IMR-90 (cell line): Measurements from ENCODE around the gene PAXIP1. TPM values are rescaled to one million over a fixed set of nuclear protein-coding genes. Genes with fewer than 3 reads are reported as not detected.

Experiments
- ATAC-seq: fragments of 200-7000 bp; cut with Tn5 transposase; 2 replicates; pipeline ENCODE4 v1.9.1; 2020; ENCODE audit warnings: low read depth, mild to moderate bottlenecking, moderate library complexity
- BruUV-seq: library from RNA; stranded (reverse); fragments of 400-500 nt; replicated peaks from 2 replicates; lab custom pipeline; 2021; lab: Mats Ljungman, UMichigan
- CTCF ChIA-PET: fragments of 300-600 bp; formaldehyde crosslinking; extraction: SDS; loops from one replicate; lab custom pipeline; 2021; ENCODE audit warnings: antibody characterized with exemption; lab: Yijun Ruan, JAX
- POLR2A ChIA-PET: fragments of 300-600 bp; sonication (Branson Sonifier 250); formaldehyde crosslinking; loops from one replicate; lab custom pipeline; 2022; ENCODE audit warnings: antibody characterized with exemption; ENCODE audit not compliant: unreplicated experiment; lab: Charles Lee
- DNase-seq: peaks from one replicate; pipeline ENCODE4 v3.0.0; 2013
- H2AFZ ChIP-seq: replicated peaks from 2 replicates; pipeline ENCODE3; 2013; ENCODE audit warnings: low read length, mild to moderate bottlenecking; ENCODE audit not compliant: poor library complexity
- H2AK5ac ChIP-seq: 2 replicates; pipeline ENCODE4 v1.6.1; 2013; ENCODE audit warnings: low read depth, low read length, inconsistent platforms
- H2AK9ac ChIP-seq: replicated peaks from 2 replicates; pipeline ENCODE3; 2013; ENCODE audit warnings: mild to moderate bottlenecking, low read depth, low read length, moderate library complexity; ENCODE audit not compliant: poor library complexity
- H2BK120ac ChIP-seq: 2 replicates; pipeline ENCODE4 v1.6.1; 2013; ENCODE audit warnings: low read depth, low read length, inconsistent platforms
- H2BK15ac ChIP-seq: 3 replicates; pipeline ENCODE4 v1.6.1; 2013; ENCODE audit warnings: low read depth, low read length, inconsistent platforms
- H2BK20ac ChIP-seq: 2 replicates; pipeline ENCODE4 v1.6.1; 2013; ENCODE audit warnings: low read depth, mild to moderate bottlenecking, inconsistent platforms, low read length, moderate library complexity
- H2BK5ac ChIP-seq: 2 replicates; pipeline ENCODE4 v1.6.1; 2013; ENCODE audit warnings: mild to moderate bottlenecking, low read depth, low read length, inconsistent platforms; ENCODE audit not compliant: poor library complexity, severe bottlenecking
- H3K14ac ChIP-seq: replicated peaks from 2 replicates; pipeline ENCODE4 v1.6.1; 2013; ENCODE audit warnings: low read depth, low read length, inconsistent platforms
- H3K18ac ChIP-seq: 2 replicates; pipeline ENCODE4 v1.6.1; 2013; ENCODE audit warnings: low read depth, low read length, control low read depth
- H3K23ac ChIP-seq: 2 replicates; pipeline ENCODE4 v1.6.1; 2013; ENCODE audit warnings: low read depth, low read length, inconsistent platforms
- H3K27ac ChIP-seq: 2 replicates; pipeline ENCODE4 v1.5.1; 2013; ENCODE audit warnings: mild to moderate bottlenecking, control low read depth, low read length; ENCODE audit not compliant: insufficient read depth
- H3K27me3 ChIP-seq: 2 replicates; pipeline ENCODE4 v1.6.1; 2013; ENCODE audit warnings: low read length; ENCODE audit not compliant: control insufficient read depth, insufficient read depth
- H3K36me3 ChIP-seq: 2 replicates; pipeline ENCODE4 v1.6.1; 2013; ENCODE audit warnings: low read length, mixed read lengths; ENCODE audit not compliant: control insufficient read depth, insufficient read depth
- H3K4ac ChIP-seq: 2 replicates; pipeline ENCODE4 v1.6.1; 2013; ENCODE audit warnings: low read depth, low read length, inconsistent platforms
- H3K4me1 ChIP-seq: 2 replicates; pipeline ENCODE4 v1.6.1; 2013; ENCODE audit warnings: low read length, mixed read lengths; ENCODE audit not compliant: control insufficient read depth, insufficient read depth
- H3K4me2 ChIP-seq: 2 replicates; pipeline ENCODE4 v1.6.1; 2013; ENCODE audit warnings: low read depth, mild to moderate bottlenecking, control low read depth, low read length, moderate library complexity
- H3K4me3 ChIP-seq: 2 replicates; pipeline ENCODE4 v1.5.1; 2013; ENCODE audit warnings: low read depth, mild to moderate bottlenecking, control low read depth, low read length, moderate library complexity; ENCODE audit not compliant: insufficient read depth
- H3K56ac ChIP-seq: 2 replicates; pipeline ENCODE4 v1.6.1; 2013; ENCODE audit warnings: low read length, inconsistent platforms; ENCODE audit not compliant: insufficient read depth; ENCODE audit errors: extremely low read depth
- H3K79me1 ChIP-seq, 2 experiments: 2 replicates each; pipeline ENCODE4 v1.6.1; 2013; ENCODE audit warnings: low read length in 2 of 2, inconsistent platforms in 1 of 2, low read depth in 1 of 2
- H3K9ac ChIP-seq: 2 replicates; pipeline ENCODE4 v1.6.1; 2013; ENCODE audit warnings: low read depth, low read length, control low read depth
- H3K9me1 ChIP-seq: 2 replicates; pipeline ENCODE4 v1.6.1; 2013; ENCODE audit warnings: low read length, inconsistent platforms; ENCODE audit not compliant: insufficient read depth
- H3K9me3 ChIP-seq: 2 replicates; pipeline ENCODE4 v1.6.1; 2013; ENCODE audit warnings: low read length; ENCODE audit not compliant: control insufficient read depth, insufficient read depth
- H4K20me1 ChIP-seq: 2 replicates; pipeline ENCODE4 v1.6.1; 2013; ENCODE audit warnings: low read length, inconsistent platforms; ENCODE audit not compliant: insufficient read depth
- H4K5ac ChIP-seq: 2 replicates; pipeline ENCODE4 v1.6.1; 2013; ENCODE audit warnings: mild to moderate bottlenecking, low read depth, low read length, control low read depth
- H4K8ac ChIP-seq, 2 experiments: 2 replicates each; pipeline ENCODE4 v1.6.1; 2013; ENCODE audit warnings: low read depth in 2 of 2, low read length in 2 of 2, control low read depth in 1 of 2, inconsistent platforms in 1 of 2
- H4K91ac ChIP-seq: 2 replicates; pipeline ENCODE4 v1.6.1; 2013; ENCODE audit warnings: low read depth, low read length, inconsistent platforms; ENCODE audit not compliant: insufficient read depth
- BHLHE40 ChIP-seq: fragments of 150-350 bp; IDR thresholded peaks from 2 replicates; pipeline ENCODE4 v1.6.1; 2016; ENCODE audit warnings: mild to moderate bottlenecking, low read depth, low read length
- CEBPB ChIP-seq: IDR thresholded peaks from 2 replicates; pipeline ENCODE4 v1.6.1; 2012; ENCODE audit warnings: low read depth, low read length, improper control_type of control experiment
- CHD1 ChIP-seq: IDR thresholded peaks from 2 replicates; pipeline ENCODE4 v1.6.1; 2012; ENCODE audit warnings: low read depth, low read length, improper control_type of control experiment
- CTCF ChIP-seq: conservative IDR thresholded peaks from 2 replicates; pipeline ENCODE4 v1.5.1; 2012; ENCODE audit warnings: mild to moderate bottlenecking, low read depth, low read length, improper control_type of control experiment
- ELK1 ChIP-seq: fragments of 150-350 bp; IDR thresholded peaks from 2 replicates; pipeline ENCODE4 v1.6.1; 2016; ENCODE audit warnings: low read depth, mild to moderate bottlenecking, low read length, moderate library complexity, borderline replicate concordance
- MAFK ChIP-seq: IDR thresholded peaks from 2 replicates; pipeline ENCODE4 v1.6.1; 2012; ENCODE audit warnings: low read depth, low read length, improper control_type of control experiment
- MAZ ChIP-seq: IDR thresholded peaks from 2 replicates; pipeline ENCODE4 v1.6.1; 2012; ENCODE audit warnings: low read depth, mild to moderate bottlenecking, low read length, improper control_type of control experiment, moderate library complexity, borderline replicate concordance
- MXI1 ChIP-seq: IDR thresholded peaks from 2 replicates; pipeline ENCODE4 v1.6.1; 2012; ENCODE audit warnings: low read depth, mild to moderate bottlenecking, low read length, moderate library complexity, borderline replicate concordance
- NFE2L2 ChIP-seq: fragments of 150-350 bp; IDR thresholded peaks from 2 replicates; pipeline ENCODE4 v1.6.1; 2016; ENCODE audit warnings: low read depth, mild to moderate bottlenecking, low read length
- POLR2A ChIP-seq: IDR thresholded peaks from 2 replicates; pipeline ENCODE4 v1.6.1; 2012; ENCODE audit warnings: mild to moderate bottlenecking, low read depth, low read length
- RAD21 ChIP-seq: IDR thresholded peaks from 2 replicates; pipeline ENCODE4 v1.6.1; 2012; ENCODE audit warnings: low read length, improper control_type of control experiment
- RCOR1 ChIP-seq: IDR thresholded peaks from 2 replicates; pipeline ENCODE4 v1.6.1; 2012; ENCODE audit warnings: mild to moderate bottlenecking, low read length, improper control_type of control experiment; ENCODE audit not compliant: insufficient replicate concordance
- RFX5 ChIP-seq: IDR thresholded peaks from 2 replicates; pipeline ENCODE4 v1.8.0; 2012; ENCODE audit warnings: low read depth, mild to moderate bottlenecking, low read length, moderate library complexity
- SMC3 ChIP-seq: fragments of 150-350 bp; IDR thresholded peaks from 2 replicates; pipeline ENCODE4 v1.6.1; 2016; ENCODE audit warnings: low read depth, mild to moderate bottlenecking, antibody characterized with exemption, low read length, moderate library complexity
- USF2 ChIP-seq: fragments of 150-350 bp; IDR thresholded peaks from 2 replicates; pipeline ENCODE4 v1.6.1; 2017; ENCODE audit warnings: mild to moderate bottlenecking, antibody characterized with exemption, low read length, low read depth
- WGBS, 2 experiments: methylation state at CpG; one replicate each; pipeline versions ENCODE4 v1.1.5 to v1.1.7; 2013; ENCODE audit warnings: missing lambda C conversion rate in 2 of 2; ENCODE audit not compliant: insufficient read length in 1 of 2; ENCODE audit errors: extremely low coverage in 2 of 2; 5-methylcytosine and 5-hydroxymethylcytosine counted together
- dilution Hi-C: fragments of 300-500 bp; cut with HindIII; formaldehyde crosslinking; loops from one replicate; pipeline ENCODE4 v1.14.3; 2018; ENCODE audit warnings: low sequenced_read_pairs; ENCODE audit not compliant: unreplicated experiment
- in situ Hi-C: fragments of 300-500 bp; cut with MboI; formaldehyde crosslinking; loops from 3 replicates; pipeline ENCODE4 v1.14.3; 2019; ENCODE audit warnings: low sequenced_read_pairs, inconsistent platforms, mixed read lengths
- intact Hi-C: fragments of 100-400 bp; cut with micrococcal nuclease; formaldehyde crosslinking; loops from 2 replicates; pipeline ENCODE4 v1.10.0; 2022
- polyA plus RNA-seq, 3 experiments: library from polyadenylated mRNA; depleted of rRNA; stranded (reverse); fragments of >200 nt; gene quantifications; 2 replicates each; pipeline ENCODE4 v1.2.3, GENCODE V29; 2012; ENCODE audit warnings: low replicate concordance in 1 of 3
- total RNA-seq: library from RNA; depleted of rRNA; stranded (reverse); fragments of >200 nt; gene quantifications from 2 replicates; pipeline ENCODE4 v1.2.3, GENCODE V29; 2012

The PAXIP1 gene
- total and polyA plus RNA-seq, 2 of the 4 experiments (the other 2 are of a cell fraction): 7.3 to 8.7 TPM

DNA sequence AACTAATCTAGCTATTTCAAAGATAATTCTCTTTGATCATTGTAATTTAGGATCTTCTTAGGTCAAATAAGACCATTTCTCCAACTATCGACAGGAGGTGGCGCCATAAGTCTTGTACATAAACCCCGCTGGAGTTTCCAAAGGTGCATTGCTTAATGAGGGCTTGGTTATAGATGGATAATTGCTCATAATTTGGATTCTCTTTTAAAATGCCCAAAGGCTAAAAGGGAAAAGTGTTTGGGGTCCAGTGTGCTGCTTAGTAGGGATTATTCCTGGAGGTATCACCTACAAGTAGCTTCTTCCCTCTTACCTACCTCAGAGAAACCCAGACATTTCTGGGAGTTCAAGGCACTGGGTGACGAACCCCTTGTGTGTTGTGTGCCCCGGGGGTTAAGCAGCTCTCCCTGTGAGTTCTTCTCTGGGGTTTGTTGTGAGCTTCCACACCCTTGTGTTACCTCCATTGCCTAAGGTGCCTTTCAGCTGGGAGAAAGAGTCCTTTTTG lies 75.2 kb downstream of the PAXIP1 start:
- H4K5ac ChIP-seq: peak overlapping the region; percentile 61
- no peak overlapping the region for H2AK5ac ChIP-seq
- no peak overlapping the region for H2BK20ac ChIP-seq
- dilution Hi-C loops (no loop called here), in situ Hi-C loops (loop anchor here (10.0 kb wide), 1 partner anchor 417 kb away; no protein-coding TSS in a partner anchor), intact Hi-C loops (loop anchor here (1.0 to 5.0 kb wide), 7 partner anchors 26 to 840 kb away; partner anchors contain the start of genes HTR5A and INSIG1)
- peak overlapping the region; percentile 84 for H2AFZ ChIP-seq
- H3K9me1 ChIP-seq: no peaks in the 10 kb centered on the region; the same call in 1 of the 2 replicates
- peak overlapping the region in 1 of 2 experiments; percentile 84; a peak in 2 of 4 replicates for H4K8ac ChIP-seq
- peak overlapping the region; percentile 51; the same call in 1 of the 2 replicates for H3K27ac ChIP-seq
- no peaks in the 10 kb centered on the region for H3K27me3 ChIP-seq
- no CpG with 5 or more reads among the region's 5 CpGs for WGBS, 2 experiments
- 0 out of 2 replicates have a peak, but pooled peaks cover 2% of the 10 kb centered on the region for H3K4me1 ChIP-seq
- no peaks in the 10 kb centered on the region for H4K20me1 ChIP-seq
- no TSS peak for BruUV-seq
- DNase-seq: peak; percentile 87
- no peak overlapping the region for H3K18ac ChIP-seq
- no peak overlapping the region for H2BK120ac ChIP-seq
- H3K36me3 ChIP-seq: 0 out of 2 replicates have a peak, but pooled peaks cover 1% of the 10 kb centered on the region
- H3K14ac ChIP-seq: no peak overlapping the region
- H3K9me3 ChIP-seq: no peaks in the 10 kb centered on the region
- H2AK9ac ChIP-seq: no peak overlapping the region
- ChIA-PET CTCF (interaction anchor here (0.6 to 2.1 kb wide), 15 partner anchors 12 to 1950 kb away, joined by 3 to 13 read pairs (median 4); no protein-coding TSS in a partner anchor), POLR2A (no interaction called here)
- no peak overlapping the region for H4K91ac ChIP-seq
- ATAC-seq: peak; percentile 48
- peak overlapping the region; percentile 42 for H3K4me3 ChIP-seq
- no peak overlapping the region for H2BK15ac ChIP-seq
- no peaks in the 10 kb centered on the region; a peak in 1 of 4 replicates for H3K79me1 ChIP-seq
- H3K56ac ChIP-seq: no peak overlapping the region
- no peak overlapping the region for H2BK5ac ChIP-seq
- H3K4me2 ChIP-seq: peak overlapping the region; percentile 92
- no peak overlapping the region for H3K23ac ChIP-seq
- H3K9ac ChIP-seq: peak overlapping the region; percentile 42
- no peak overlapping the region for H3K4ac ChIP-seq
- no peak for TF ChIP-seq MXI1
- TF ChIP-seq USF2: no peak
- TF ChIP-seq CEBPB: peak; percentile 82
- TF ChIP-seq CTCF: peak; percentile 72
- peak; percentile 78 for TF ChIP-seq RAD21
- no peak for TF ChIP-seq RCOR1
- no peak for TF ChIP-seq MAZ
- no peak for TF ChIP-seq CHD1
- peak; percentile 54; the same call in 1 of the 2 replicates for TF ChIP-seq SMC3
- TF ChIP-seq BHLHE40: no peak
- TF ChIP-seq NFE2L2: no peak
- TF ChIP-seq ELK1: no peak
- no peak for TF ChIP-seq MAFK
- TF ChIP-seq POLR2A: no peak
- TF ChIP-seq RFX5: no peak
